Common myeloid progenitor, CD34-positive (primary cell): ENCODE data around the gene PAPPA2.

ENCODE experiments used
- CTCF ChIA-PET: fragments of 350-600 bp; sonication (Branson Sonifier 250); formaldehyde crosslinking; loops from one replicate; lab custom pipeline; 2021; ENCODE audit warnings: antibody characterized with exemption; lab: Charles Lee
- POLR2A ChIA-PET: fragments of 350-600 bp; sonication (Branson Sonifier 250); formaldehyde crosslinking; loops from one replicate; lab custom pipeline; 2021; ENCODE audit warnings: antibody characterized with exemption; lab: Charles Lee
- DNase-seq, 3 donors: peaks; one replicate each; pipeline versions ENCODE4 v3.0.0 to v3.0.0-alpha.2; 2013
- H3K27ac ChIP-seq, 2 experiments: 1 replicate in 1 of 2; 2 replicates in 1 of 2; pipeline ENCODE4 v1.7.0; 2013; ENCODE audit warnings: inconsistent platforms in 2 of 2, low read length in 2 of 2, mild to moderate bottlenecking in 2 of 2, low read depth in 1 of 2, moderate library complexity in 1 of 2; ENCODE audit not compliant: severe bottlenecking in 2 of 2, insufficient read depth in 1 of 2, poor library complexity in 1 of 2
- H3K27me3 ChIP-seq, 5 experiments: replicated peaks in 2 of 5; 1 replicate in 3 of 5; 2 replicates in 2 of 5; pipeline versions ENCODE4 v1.6.1 to v1.7.0; 2013; ENCODE audit warnings: low read length in 4 of 5, mild to moderate bottlenecking in 2 of 5, moderate library complexity in 2 of 5, inconsistent platforms in 1 of 5; ENCODE audit not compliant: insufficient read depth in 5 of 5, control insufficient read depth in 4 of 5
- H3K36me3 ChIP-seq, 4 experiments: 1 replicate in 2 of 4; 2 replicates in 2 of 4; pipeline versions ENCODE4 v1.6.1 to v1.7.0; 2013; ENCODE audit warnings: low read length in 3 of 4, control low read depth in 1 of 4, mild to moderate bottlenecking in 1 of 4; ENCODE audit not compliant: control insufficient read depth in 4 of 4, insufficient read depth in 4 of 4
- H3K4me1 ChIP-seq, 4 experiments: 1 replicate in 3 of 4; 2 replicates in 1 of 4; pipeline versions ENCODE4 v1.6.1 to v1.7.1; 2013; ENCODE audit warnings: low read length in 3 of 4, mild to moderate bottlenecking in 3 of 4, control low read depth in 1 of 4, inconsistent platforms in 1 of 4, moderate library complexity in 1 of 4; ENCODE audit not compliant: control insufficient read depth in 4 of 4, insufficient read depth in 4 of 4; ENCODE audit errors: control extremely low read depth in 1 of 4
- H3K4me3 ChIP-seq, 7 experiments: 1 replicate in 4 of 7; 2 replicates in 3 of 7; pipeline versions ENCODE4 v1.5.1 to v1.7.0; 2013; ENCODE audit warnings: mild to moderate bottlenecking in 7 of 7, low read length in 6 of 7, moderate library complexity in 6 of 7, inconsistent platforms in 2 of 7, low read depth in 2 of 7, control low read depth in 1 of 7; ENCODE audit not compliant: insufficient read depth in 4 of 7, control insufficient read depth in 1 of 7; ENCODE audit errors: extremely low read depth in 1 of 7
- H3K9me3 ChIP-seq, 5 experiments: 1 replicate in 4 of 5; 2 replicates in 1 of 5; pipeline versions ENCODE4 v1.6.1 to v1.7.1; 2013; ENCODE audit warnings: low read length in 4 of 5, mild to moderate bottlenecking in 2 of 5, inconsistent platforms in 1 of 5, low read depth in 1 of 5, moderate library complexity in 1 of 5; ENCODE audit not compliant: control insufficient read depth in 4 of 5, insufficient read depth in 2 of 5; ENCODE audit errors: control extremely low read depth in 1 of 5
- whole genome bisulfite sequencing: methylation state at CpG from one replicate; pipeline ENCODE4 v1.1.5; 2013; ENCODE audit not compliant: insufficient coverage; 5-methylcytosine and 5-hydroxymethylcytosine counted together

PAPPA2 gene

GRCh38 chr1:176601348-176601747 is 138.4 kb downstream of the PAPPA2 start:
- ChIA-PET POLR2A (no interaction called here), CTCF (no interaction called here)
- Histone ChIP-seq H3K9me3 (no peaks in the 10 kb centered on the region), H3K27me3 (no peaks in the 10 kb centered on the region), H3K27ac (no peak overlapping the region), H3K4me3 (no peak overlapping the region), H3K36me3 (no peaks in the 10 kb centered on the region), H3K4me1 (no peaks in the 10 kb centered on the region)
- WGBS: 100% methylated on average over 1 of the region's 3 CpGs
- DNase-seq: no peak

DNA sequence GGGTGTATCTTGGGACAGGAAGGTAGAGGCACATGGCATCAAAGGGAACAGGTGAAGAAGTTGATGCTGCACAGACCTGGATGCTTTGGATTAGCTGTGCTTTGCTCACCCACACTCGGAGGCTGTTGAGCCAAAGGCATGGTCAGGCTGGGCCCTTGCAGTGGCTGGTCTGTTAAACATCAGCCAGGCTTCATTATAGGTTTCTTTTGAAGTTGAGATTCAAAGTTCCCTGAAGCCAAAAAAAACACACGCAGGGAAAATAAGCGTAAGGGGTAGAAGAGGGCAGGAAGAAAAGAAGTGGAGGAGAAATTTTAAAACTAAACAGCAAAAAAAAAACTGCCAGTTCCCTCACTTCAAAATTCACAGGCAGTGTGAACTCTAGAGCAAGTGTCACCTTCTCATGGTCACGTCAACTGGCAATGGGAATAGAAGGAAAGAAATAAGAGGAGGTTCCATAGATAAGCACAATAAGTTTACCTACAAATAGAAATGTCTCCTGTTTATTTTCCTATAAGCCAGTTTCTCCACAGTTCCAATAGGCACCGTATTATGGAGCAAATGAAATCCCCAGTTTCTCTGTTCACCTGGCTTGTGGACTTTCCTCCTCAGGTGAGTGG is 139.5 kb downstream of the PAPPA2 start:
- no peak overlapping the region for H3K4me3 ChIP-seq
- no peaks in the 10 kb centered on the region for H3K27me3 ChIP-seq
- POLR2A ChIA-PET: no interaction called here
- no peak overlapping the region for H3K27ac ChIP-seq
- CTCF ChIA-PET: no interaction called here
- H3K4me1 ChIP-seq: no peaks in the 10 kb centered on the region
- DNase-seq: no peak
- WGBS: 80% methylated on average over 2 of the region's 5 CpGs
- H3K9me3 ChIP-seq: no peaks in the 10 kb centered on the region
- no peaks in the 10 kb centered on the region for H3K36me3 ChIP-seq

DNA sequence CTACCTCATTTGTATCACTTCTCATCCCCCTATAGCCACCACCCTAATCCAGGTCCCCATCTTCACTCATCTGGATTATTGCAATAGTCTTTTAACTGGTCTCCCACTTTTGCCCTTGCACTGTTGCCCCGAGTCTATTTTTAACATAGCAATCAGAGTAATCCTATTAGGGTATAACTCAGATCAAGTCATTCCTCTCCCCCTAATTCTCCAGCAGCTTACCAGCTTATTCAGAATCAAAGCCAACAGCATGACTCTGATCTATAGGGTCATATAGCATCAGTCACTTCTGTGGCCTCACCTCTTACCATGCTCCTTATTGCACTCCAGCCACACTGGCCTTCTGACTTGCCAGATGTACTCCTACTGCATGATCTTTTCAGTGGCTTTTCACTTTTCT is 140.7 kb downstream of the PAPPA2 start:
- no peaks in the 10 kb centered on the region for H3K36me3 ChIP-seq
- ChIA-PET CTCF (no interaction called here), POLR2A (no interaction called here)
- no peak for DNase-seq
- no peaks in the 10 kb centered on the region for H3K9me3 ChIP-seq
- no peaks in the 10 kb centered on the region for H3K27me3 ChIP-seq
- no peaks in the 10 kb centered on the region for H3K4me1 ChIP-seq
- no peak overlapping the region for H3K27ac ChIP-seq
- no peak overlapping the region for H3K4me3 ChIP-seq
- WGBS: 100% methylated on average over 1 of the region's 1 CpG

DNA sequence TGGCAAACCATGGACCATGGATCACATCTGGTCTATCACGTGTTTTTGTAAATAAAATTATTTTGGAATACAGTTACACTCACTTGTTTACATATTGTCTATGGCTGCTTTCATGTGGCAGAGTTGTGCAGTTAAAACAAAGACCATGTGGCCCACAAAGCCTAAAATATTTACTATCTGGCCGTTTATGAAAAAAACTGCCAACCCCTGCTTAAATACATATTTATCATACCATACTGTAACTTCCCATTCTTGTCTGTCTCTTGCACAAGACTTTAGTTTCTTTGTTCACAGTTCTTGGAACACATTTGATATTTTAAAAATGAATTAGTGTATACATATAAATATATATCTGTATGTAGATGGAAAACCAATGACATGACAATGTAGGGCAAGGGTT is 141.5 kb downstream of the PAPPA2 start:
- H3K9me3 ChIP-seq: no peaks in the 10 kb centered on the region
- POLR2A ChIA-PET: no interaction called here

GRCh38 chr1:176605176-176605575 is 142.2 kb downstream of the PAPPA2 start:
- Histone ChIP-seq H3K9me3 (no peaks in the 10 kb centered on the region), H3K4me3 (no peak overlapping the region), H3K36me3 (no peaks in the 10 kb centered on the region), H3K27ac (no peak overlapping the region), H3K27me3 (no peaks in the 10 kb centered on the region), H3K4me1 (no peaks in the 10 kb centered on the region)
- ChIA-PET POLR2A (no interaction called here), CTCF (no interaction called here)
- no CpG with 5 or more reads among the region's 1 CpG for WGBS
- no peak for DNase-seq

More for the DNA sequence above, 141.5 kb downstream of the PAPPA2 start:
- no peaks in the 10 kb centered on the region for H3K36me3 ChIP-seq
- no peak overlapping the region for H3K4me3 ChIP-seq
- no peak for DNase-seq
- CTCF ChIA-PET: no interaction called here
- no peak overlapping the region for H3K27ac ChIP-seq
- no peaks in the 10 kb centered on the region for H3K27me3 ChIP-seq
- H3K4me1 ChIP-seq: no peaks in the 10 kb centered on the region
- no CpG with 5 or more reads among the region's 2 CpGs for WGBS

DNA sequence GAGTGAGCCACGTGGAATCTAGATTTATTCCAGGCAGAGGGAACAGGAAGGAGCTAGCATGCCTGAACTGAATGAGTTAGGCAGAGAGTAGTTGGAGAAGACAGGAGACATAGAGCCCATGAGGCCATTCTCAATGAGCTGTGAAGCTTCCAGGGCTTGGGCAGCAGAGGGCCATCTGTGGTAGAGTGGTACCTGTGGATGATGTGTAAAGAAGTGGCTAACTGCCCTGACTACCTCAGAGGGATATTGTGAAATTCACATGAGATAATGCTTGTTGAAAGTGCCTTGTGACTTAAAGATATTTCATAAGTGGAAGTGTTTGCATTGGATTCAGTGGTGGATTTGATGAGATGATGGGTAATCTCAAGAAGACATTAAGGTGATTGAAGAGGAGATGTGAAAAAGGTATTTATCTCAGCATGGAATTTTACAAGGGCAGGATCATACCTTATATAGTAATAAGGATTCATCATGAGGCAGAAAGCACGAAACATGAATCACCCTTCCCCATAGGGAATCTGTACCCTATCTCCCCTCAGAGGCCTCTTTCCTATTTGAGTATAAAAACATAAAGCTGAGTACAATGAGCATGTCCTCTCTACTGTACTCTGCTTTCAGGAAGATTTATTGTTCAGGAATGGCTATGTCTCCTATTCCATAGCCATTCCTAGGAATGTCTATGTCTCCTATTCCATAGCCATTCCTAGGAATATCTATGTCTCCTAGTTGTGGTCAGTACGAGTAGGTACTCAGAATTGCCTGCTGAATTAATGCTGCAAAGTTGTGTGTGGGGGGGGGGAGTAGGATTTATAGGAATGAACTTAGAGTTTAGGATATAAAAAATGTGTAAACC is 146.8 kb downstream of the PAPPA2 start:
- ChIA-PET POLR2A (no interaction called here), CTCF (no interaction called here)
- Histone ChIP-seq H3K9me3 (no peaks in the 10 kb centered on the region), H3K36me3 (no peaks in the 10 kb centered on the region), H3K4me3 (no peak overlapping the region), H3K4me1 (no peaks in the 10 kb centered on the region), H3K27ac (no peak overlapping the region), H3K27me3 (no peaks in the 10 kb centered on the region)
- DNase-seq: no peak
- 44% methylated on average over 1 of the region's 3 CpGs for WGBS

DNA sequence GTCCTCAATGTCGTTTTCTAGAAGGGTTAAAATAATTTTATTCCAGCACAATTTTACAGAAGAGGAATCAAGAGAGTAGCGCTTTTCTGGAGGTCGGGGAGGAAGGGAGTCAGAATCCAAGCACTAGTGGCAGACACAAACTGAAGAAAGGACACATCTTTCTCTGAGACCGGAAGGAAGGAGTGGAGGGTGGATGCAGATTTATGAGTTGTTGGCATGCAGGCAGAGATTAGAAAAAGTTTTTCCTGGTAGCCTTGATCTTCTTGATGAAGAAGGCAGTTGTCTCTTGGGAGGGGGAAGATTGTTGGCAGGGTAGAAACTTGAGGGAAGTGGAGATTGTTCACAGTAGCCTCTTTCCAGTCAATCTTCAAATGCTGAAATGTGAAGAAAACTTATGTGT is 149.8 kb downstream of the PAPPA2 start:
- Histone ChIP-seq H3K4me1 (no peaks in the 10 kb centered on the region), H3K27ac (no peak overlapping the region), H3K36me3 (no peaks in the 10 kb centered on the region), H3K4me3 (no peak overlapping the region), H3K27me3 (no peaks in the 10 kb centered on the region), H3K9me3 (no peaks in the 10 kb centered on the region)
- WGBS: 81% methylated on average over 3 of the region's 4 CpGs
- no peak for DNase-seq
- POLR2A ChIA-PET: interaction anchor here (0.7 kb wide), 1 partner anchor 1858 kb away, joined by 4 read pairs; no protein-coding TSS in a partner anchor
- CTCF ChIA-PET: no interaction called here
